ENCODE measurements around the gene ABO. TPM values are rescaled to one million over a fixed set of nuclear protein-coding genes. Genes with fewer than 3 reads are reported as not detected.
A peak's percentile ranks its signal among the peaks of the same experiment; 100 is the strongest.

ABO gene
- total and polyA plus RNA-seq, 9 of the 15 experiments (the other 6 are each of a cell fraction or from before 2014, with no cell fraction given): 5.0 to 21.9 (median 11.9) TPM

- Histone ChIP-seq H3K27me3 (ENCODE audit: control insufficient read depth in 2 of 2, insufficient read depth in 2 of 2, low read length in 2 of 2) (peaks cover 32 to 74% of the 10 kb centered on the region in 2 experiments; a peak in 4 of 5 replicates), H3K9ac (ENCODE audit: insufficient read depth in 1 of 2, low read depth in 2 of 2, low read length in 2 of 2) (no peak overlapping the region), H3K79me2 (ENCODE audit: control insufficient read depth, insufficient read depth, low read length) (no peaks in the 10 kb centered on the region), H3K36me3 (ENCODE audit: control insufficient read depth, insufficient read depth, low read length) (no peaks in the 10 kb centered on the region), H3K4me3 (no peak overlapping the region), H3K4me2 (ENCODE audit: insufficient read depth, low read length) (no peak overlapping the region), H3K4me1 (replicated peaks in 1 of 2; ENCODE audit: control insufficient read depth in 2 of 2, insufficient read depth in 2 of 2, low read length in 2 of 2) (peaks cover 0 to 11% of the 10 kb centered on the region in 2 experiments; a peak in 1 of 5 replicates), H3K9me3 (replicated peaks; ENCODE audit: control insufficient read depth, insufficient read depth, low read depth, low read length) (no peaks in the 10 kb centered on the region), H3K27ac (ENCODE audit: extremely low read depth, low read depth, low read length) (no peak overlapping the region), H3K9me1 (ENCODE audit: control insufficient read depth, insufficient read depth, low read length) (no peaks in the 10 kb centered on the region), H2AFZ (ENCODE audit: low read depth, low read length) (no peak overlapping the region), H4K20me1 (replicated peaks; ENCODE audit: control insufficient read depth, insufficient read depth, low read length) (no peaks in the 10 kb centered on the region)
- DNase-seq (ENCODE audit: extremely low read depth in 1 of 4, low spot score in 3 of 4) (no peak), ATAC-seq (no peak), FAIRE-seq (no peak)
- in situ Hi-C loops (cut with MboI) (no loop called here), intact Hi-C loops (cut with micrococcal nuclease) (no loop called here)
- ChIA-PET CTCF (ENCODE audit: low intra/inter-chr PET ratio) (no interaction called here), POLR2A (interaction anchor here (0.6 kb wide), 1 partner anchor 33 kb away, joined by 3 read pairs; no protein-coding TSS in a partner anchor)
- 0 out of 4 replicates have a peak, but pooled peaks of 1 of the 2 experiments have one; percentile 17 for TF ChIP-seq HDAC1 (IDR thresholded peaks at IDR 0.05)
- no peak for TF ChIP-seq MECOM (CRISPR knock-in tag; IDR thresholded peaks at IDR 0.05)
- no peak for TF ChIP-seq SMAD2 (IDR thresholded peaks at IDR 0.05; ENCODE audit: low read depth, low read length)
- no peak for TF ChIP-seq ZNF707 (CRISPR knock-in tag; conservative IDR thresholded peaks at IDR 0.05)
- no peak for TF ChIP-seq U2AF2 (optimal IDR thresholded peaks at IDR 0.05; ENCODE audit: low read depth, low read length)
- no peak for TF ChIP-seq SMAD4 (CRISPR knock-in tag; conservative IDR thresholded peaks at IDR 0.05)
- TF ChIP-seq XRCC3 (IDR thresholded peaks at IDR 0.05): no peak
- no peak for TF ChIP-seq NR2F6 (CRISPR knock-in tag; IDR thresholded peaks at IDR 0.05)
- BruUV-seq (replicated peaks): no TSS peak
- WGBS (ENCODE audit: insufficient coverage, low coverage, missing lambda C conversion rate): 0% methylated on average over 8 of the region's 16 CpGs
Measured at GRCh38 chr9:133207540-133208170, 67.3 kb downstream of the ABO start.

Data from K562 (cell line).